HG02623 (cell line): ENCODE measurements around the gene CPXM2.

ENCODE experiments used
- ATAC-seq: cut with Tn5 transposase; IDR thresholded peaks from one replicate; pipeline ENCODE4 v1.9.1; 2021; ENCODE audit warnings: moderate library complexity; ENCODE audit not compliant: unreplicated experiment

The CPXM2 gene

GRCh38 chr10:123778719-123779517 is 112.7 kb downstream of the CPXM2 start:
- ATAC-seq = no peak

- no peak for ATAC-seq
Observed at GRCh38 chr10:123777881-123778280, 113.7 kb downstream of the CPXM2 start.

GRCh38 chr10:123774132-123774742 is 117.4 kb downstream of the CPXM2 start:
- ATAC-seq = no peak

GRCh38 chr10:123772645-123773508 is 118.7 kb downstream of the CPXM2 start:
- no peak for ATAC-seq

GRCh38 chr10:123771877-123772644 is 119.5 kb downstream of the CPXM2 start:
- ATAC-seq = no peak

- ATAC-seq = no peak
Observed at GRCh38 chr10:123769647-123770046, 122.0 kb downstream of the CPXM2 start.

GRCh38 chr10:123766761-123767160 is 124.8 kb downstream of the CPXM2 start:
- no peak for ATAC-seq

GRCh38 chr10:123766012-123766411 is 125.6 kb downstream of the CPXM2 start:
- no peak for ATAC-seq

GRCh38 chr10:123761666-123762230 is 129.9 kb downstream of the CPXM2 start:
- ATAC-seq = no peak

GRCh38 chr10:123761038-123761428 is 130.6 kb downstream of the CPXM2 start:
- no peak for ATAC-seq

- no peak for ATAC-seq
Observed at GRCh38 chr10:123760356-123761037, 131.1 kb downstream of the CPXM2 start.

- ATAC-seq = no peak
Observed at GRCh38 chr10:123759501-123760031, 132.0 kb downstream of the CPXM2 start.

- ATAC-seq = no peak
Observed at GRCh38 chr10:123759041-123759440, 132.6 kb downstream of the CPXM2 start.

- ATAC-seq = no peak
Observed at GRCh38 chr10:123757853-123758252, 133.8 kb downstream of the CPXM2 start.

GRCh38 chr10:123755061-123755460 is 136.5 kb downstream of the CPXM2 start:
- no peak for ATAC-seq

GRCh38 chr10:123754123-123754522 is 137.5 kb downstream of the CPXM2 start:
- ATAC-seq = no peak

GRCh38 chr10:123751342-123752134 is 140.1 kb downstream of the CPXM2 start:
- ATAC-seq = no peak

GRCh38 chr10:123750901-123751300 is 140.7 kb downstream of the CPXM2 start:
- ATAC-seq = no peak

GRCh38 chr10:123748711-123749110 is 142.9 kb downstream of the CPXM2 start:
- ATAC-seq = no peak
